HEK293 (cell line): ENCODE data around the gene SERTAD3.

Experiments
- YY1 ChIP-seq: fragments of 450-650 bp; formaldehyde crosslinking; IDR thresholded peaks from 2 replicates; pipeline ENCODE4 v1.5.1; 2018; ENCODE audit warnings: missing biosample characterization, missing genetic modification characterization
- ZBTB44 ChIP-seq: fragments of 450-650 bp; IDR thresholded peaks from 2 replicates; pipeline ENCODE4 v1.5.1; 2018; ENCODE audit warnings: missing biosample characterization, mild to moderate bottlenecking, missing genetic modification characterization
- ZNF274 ChIP-seq, 2 experiments: fragments of 200-500 bp in 1 of 2; fragments of 450-650 bp in 1 of 2; sonication (Bioruptor generic) in 1 of 2; formaldehyde crosslinking in 1 of 2; IDR thresholded peaks; 2 replicates each; pipeline versions ENCODE4 v1.5.1 to v1.6.1; 2014 to 2016; ENCODE audit warnings: borderline replicate concordance in 1 of 2, inconsistent platforms in 1 of 2, low read length in 1 of 2, missing biosample characterization in 1 of 2, missing genetic modification characterization in 1 of 2
- ZNF785 ChIP-seq: fragments of 450-650 bp; formaldehyde crosslinking; IDR thresholded peaks from 2 replicates; pipeline ENCODE4 v1.5.1; 2016; ENCODE audit warnings: missing biosample characterization, missing genetic modification characterization
- TF ChIP-seq, protein P1 (sequence below): fragments of 450-650 bp; formaldehyde crosslinking; IDR thresholded peaks from 2 replicates; pipeline ENCODE4 v1.5.1; 2016; ENCODE audit warnings: missing biosample characterization, missing genetic modification characterization
- TF ChIP-seq, protein P2 (sequence below): fragments of 450-650 bp; formaldehyde crosslinking; IDR thresholded peaks from 2 replicates; pipeline ENCODE4 v1.5.1; 2016; ENCODE audit warnings: missing biosample characterization, missing genetic modification characterization

DNA sequence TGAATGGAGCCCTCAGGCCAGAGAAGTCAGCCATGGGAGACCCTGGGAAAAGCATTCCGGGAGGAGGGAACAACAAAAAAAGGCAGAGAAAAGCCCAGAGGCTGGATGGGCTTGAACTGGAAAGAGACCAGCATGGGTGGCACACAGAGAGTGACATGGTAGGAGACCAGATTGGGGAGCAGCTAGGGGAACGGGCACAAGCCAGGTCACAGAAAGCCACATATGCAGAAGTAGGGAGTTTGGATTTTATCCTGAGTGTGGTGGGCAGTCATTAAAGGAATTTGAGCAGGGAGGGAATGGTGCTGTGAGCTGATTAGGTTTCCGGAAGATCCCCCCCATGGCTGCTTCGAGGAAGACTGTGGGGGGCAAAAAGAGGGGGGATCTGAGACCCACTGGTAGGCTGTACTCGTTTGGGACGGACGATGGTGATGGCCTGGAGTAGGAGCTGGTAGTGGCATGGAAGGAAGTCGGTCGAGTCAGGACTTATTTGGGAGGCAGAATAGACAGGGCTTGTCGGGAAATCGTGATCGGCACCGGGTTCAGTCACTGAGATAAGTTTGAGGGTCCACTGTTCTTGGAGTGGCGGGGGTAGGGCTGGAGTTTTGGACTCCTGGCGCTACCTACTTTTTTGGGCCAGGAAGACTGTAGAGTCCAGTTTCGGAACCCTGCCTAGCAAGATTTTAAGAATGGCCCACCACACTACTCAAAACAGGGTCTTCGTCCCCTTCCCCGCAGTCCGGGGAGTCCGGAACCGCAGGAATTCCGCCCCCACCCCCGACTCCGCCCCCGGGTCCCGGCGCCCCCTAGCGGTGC is 19.3 kb downstream of the SERTAD3 start:
- TF ChIP-seq ZNF274 (IDR thresholded peaks at IDR 0.05; ENCODE audit: low read length) (no peak), ZNF274 (tag by site-specific recombination; IDR thresholded peaks at IDR 0.05; ENCODE audit: borderline replicate concordance) (no peak), ZNF785 (tag by site-specific recombination) (no peak), YY1 (tag by site-specific recombination) (no peak; the same call in 1 of the 2 replicates), ZBTB44 (tag by site-specific recombination) (no peak)
- TF ChIP-seq, protein P1, sequence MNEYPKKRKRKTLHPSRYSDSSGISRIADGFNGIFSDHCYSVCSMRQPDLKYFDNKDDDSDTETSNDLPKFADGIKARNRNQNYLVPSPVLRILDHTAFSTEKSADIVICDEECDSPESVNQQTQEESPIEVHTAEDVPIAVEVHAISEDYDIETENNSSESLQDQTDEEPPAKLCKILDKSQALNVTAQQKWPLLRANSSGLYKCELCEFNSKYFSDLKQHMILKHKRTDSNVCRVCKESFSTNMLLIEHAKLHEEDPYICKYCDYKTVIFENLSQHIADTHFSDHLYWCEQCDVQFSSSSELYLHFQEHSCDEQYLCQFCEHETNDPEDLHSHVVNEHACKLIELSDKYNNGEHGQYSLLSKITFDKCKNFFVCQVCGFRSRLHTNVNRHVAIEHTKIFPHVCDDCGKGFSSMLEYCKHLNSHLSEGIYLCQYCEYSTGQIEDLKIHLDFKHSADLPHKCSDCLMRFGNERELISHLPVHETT (tag by site-specific recombination), result no peak
- TF ChIP-seq, protein P2, sequence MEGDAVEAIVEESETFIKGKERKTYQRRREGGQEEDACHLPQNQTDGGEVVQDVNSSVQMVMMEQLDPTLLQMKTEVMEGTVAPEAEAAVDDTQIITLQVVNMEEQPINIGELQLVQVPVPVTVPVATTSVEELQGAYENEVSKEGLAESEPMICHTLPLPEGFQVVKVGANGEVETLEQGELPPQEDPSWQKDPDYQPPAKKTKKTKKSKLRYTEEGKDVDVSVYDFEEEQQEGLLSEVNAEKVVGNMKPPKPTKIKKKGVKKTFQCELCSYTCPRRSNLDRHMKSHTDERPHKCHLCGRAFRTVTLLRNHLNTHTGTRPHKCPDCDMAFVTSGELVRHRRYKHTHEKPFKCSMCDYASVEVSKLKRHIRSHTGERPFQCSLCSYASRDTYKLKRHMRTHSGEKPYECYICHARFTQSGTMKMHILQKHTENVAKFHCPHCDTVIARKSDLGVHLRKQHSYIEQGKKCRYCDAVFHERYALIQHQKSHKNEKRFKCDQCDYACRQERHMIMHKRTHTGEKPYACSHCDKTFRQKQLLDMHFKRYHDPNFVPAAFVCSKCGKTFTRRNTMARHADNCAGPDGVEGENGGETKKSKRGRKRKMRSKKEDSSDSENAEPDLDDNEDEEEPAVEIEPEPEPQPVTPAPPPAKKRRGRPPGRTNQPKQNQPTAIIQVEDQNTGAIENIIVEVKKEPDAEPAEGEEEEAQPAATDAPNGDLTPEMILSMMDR, result no peak
